ENCODE results near the gene AQP12B.

- no peak for TF ChIP-seq MAX (IDR thresholded peaks at IDR 0.05; ENCODE audit: low read depth, low read length)
- TF ChIP-seq CTCF (IDR thresholded peaks at IDR 0.05; ENCODE audit: low read depth, low read length) = no peak
- no peak for TF ChIP-seq POLR2A (IDR thresholded peaks at IDR 0.05; ENCODE audit: extremely low read depth, insufficient read length)
Observed at GRCh38 chr2:240629619-240629967, 53.1 kb downstream of the AQP12B start.

All from NB4 (cell line).